ENCODE data around the gene NOS1AP. TPM values are rescaled to one million over a fixed set of nuclear protein-coding genes. Genes with fewer than 3 reads are reported as not detected.

The NOS1AP gene
- total and polyA plus RNA-seq, 2 donors (not counting 3 experiments of a cell fraction or from before 2014, with no cell fraction given): 1.3 to 5.4 TPM

DNA sequence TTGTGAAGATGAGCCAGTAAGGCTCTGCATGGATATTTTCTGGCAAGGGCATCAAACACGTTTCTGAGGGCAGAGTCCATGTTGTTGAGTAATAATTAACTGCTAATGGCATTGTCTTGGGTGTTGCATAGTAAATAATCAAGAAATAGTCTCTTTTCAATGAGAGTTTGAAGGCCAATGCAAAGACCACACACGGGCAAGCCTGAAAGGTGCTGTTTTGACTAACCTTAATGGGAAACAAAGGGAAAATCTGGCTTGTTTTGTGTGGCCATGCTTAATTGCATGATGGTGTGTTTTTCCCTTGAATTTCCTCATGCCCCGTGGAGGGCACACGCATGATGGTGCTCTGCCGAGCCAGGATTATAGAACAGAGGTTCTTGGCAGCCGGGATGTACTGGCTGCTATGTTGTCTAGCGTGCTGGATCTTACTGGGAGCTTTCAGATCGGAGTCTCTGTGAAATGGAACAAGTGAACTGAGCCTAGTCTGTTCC, 127.6 kb downstream of the NOS1AP start:
- Histone ChIP-seq H2AFZ (ENCODE audit: low read depth, low read length) (no peak overlapping the region), H3K4me1 (ENCODE audit: control insufficient read depth, extremely low read depth, insufficient read depth, low read length) (peaks cover 25% of the 10 kb centered on the region), H3K4me2 (ENCODE audit: insufficient read depth, low read length) (no peak overlapping the region), H3K4me3 (replicated peaks in 1 of 3; ENCODE audit: insufficient read depth in 1 of 3, low read depth in 1 of 3, low read length in 3 of 3) (no peak overlapping the region), H4K20me1 (replicated peaks; ENCODE audit: control insufficient read depth, extremely low read depth, insufficient read depth, low read length) (no peaks in the 10 kb centered on the region), H3K79me2 (ENCODE audit: control insufficient read depth, insufficient read depth, low read length) (no peaks in the 10 kb centered on the region), H3K9me1 (replicated peaks; ENCODE audit: control insufficient read depth, extremely low read depth, insufficient read depth, low read length) (no peaks in the 10 kb centered on the region), H3K9me3 (replicated peaks; ENCODE audit: control insufficient read depth, insufficient read depth, low read length) (no peaks in the 10 kb centered on the region), H3K27me3 (ENCODE audit: control insufficient read depth in 2 of 2, insufficient read depth in 2 of 2, low read length in 2 of 2) (no peaks in the 10 kb centered on the region), H3K27ac (ENCODE audit: insufficient read depth, low read depth, low read length) (no peak overlapping the region), H3K36me3 (ENCODE audit: control insufficient read depth in 2 of 2, extremely low read depth in 1 of 2, insufficient read depth in 2 of 2, low read length in 2 of 2) (no peaks in the 10 kb centered on the region), H3K9ac (replicated peaks; ENCODE audit: extremely low read depth, insufficient read depth, low read length) (no peak overlapping the region)
- FAIRE-seq: no peak
- no TSS peak for BruUV-seq (replicated peaks)
- DNase-seq (ENCODE audit: low read depth, low spot score): no peak
- ChIA-PET POLR2A (no interaction called here), CTCF (no interaction called here)
- TF ChIP-seq POLR2AphosphoS5 (IDR thresholded peaks at IDR 0.05; ENCODE audit: insufficient read depth, low read depth, low read length) (no peak), FOS (IDR thresholded peaks at IDR 0.05; ENCODE audit: borderline replicate concordance, insufficient read depth, low read length) (no peak), GATA2 (IDR thresholded peaks at IDR 0.05; ENCODE audit: insufficient read depth, insufficient read length, low read depth, low read length) (no peak), JUN (IDR thresholded peaks at IDR 0.05; ENCODE audit: borderline replicate concordance, insufficient read depth, insufficient read length, low read depth) (no peak), EZH2 (IDR thresholded peaks at IDR 0.05; ENCODE audit: borderline replicate concordance, low read depth, low read length, severe bottlenecking) (no peak), MYC (IDR thresholded peaks at IDR 0.05; ENCODE audit: low read depth, low read length) (no peak), POLR2A (IDR thresholded peaks at IDR 0.05; ENCODE audit: low read depth, low read length) (no peak)
- TF ChIP-seq, protein P1, sequence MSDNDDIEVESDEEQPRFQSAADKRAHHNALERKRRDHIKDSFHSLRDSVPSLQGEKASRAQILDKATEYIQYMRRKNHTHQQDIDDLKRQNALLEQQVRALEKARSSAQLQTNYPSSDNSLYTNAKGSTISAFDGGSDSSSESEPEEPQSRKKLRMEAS (IDR thresholded peaks at IDR 0.05; ENCODE audit: insufficient read depth, insufficient read length): no peak
- TF ChIP-seq, protein P2, sequence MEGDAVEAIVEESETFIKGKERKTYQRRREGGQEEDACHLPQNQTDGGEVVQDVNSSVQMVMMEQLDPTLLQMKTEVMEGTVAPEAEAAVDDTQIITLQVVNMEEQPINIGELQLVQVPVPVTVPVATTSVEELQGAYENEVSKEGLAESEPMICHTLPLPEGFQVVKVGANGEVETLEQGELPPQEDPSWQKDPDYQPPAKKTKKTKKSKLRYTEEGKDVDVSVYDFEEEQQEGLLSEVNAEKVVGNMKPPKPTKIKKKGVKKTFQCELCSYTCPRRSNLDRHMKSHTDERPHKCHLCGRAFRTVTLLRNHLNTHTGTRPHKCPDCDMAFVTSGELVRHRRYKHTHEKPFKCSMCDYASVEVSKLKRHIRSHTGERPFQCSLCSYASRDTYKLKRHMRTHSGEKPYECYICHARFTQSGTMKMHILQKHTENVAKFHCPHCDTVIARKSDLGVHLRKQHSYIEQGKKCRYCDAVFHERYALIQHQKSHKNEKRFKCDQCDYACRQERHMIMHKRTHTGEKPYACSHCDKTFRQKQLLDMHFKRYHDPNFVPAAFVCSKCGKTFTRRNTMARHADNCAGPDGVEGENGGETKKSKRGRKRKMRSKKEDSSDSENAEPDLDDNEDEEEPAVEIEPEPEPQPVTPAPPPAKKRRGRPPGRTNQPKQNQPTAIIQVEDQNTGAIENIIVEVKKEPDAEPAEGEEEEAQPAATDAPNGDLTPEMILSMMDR (IDR thresholded peaks at IDR 0.05; ENCODE audit: extremely low read depth in 1 of 2, insufficient read depth in 1 of 2, low read depth in 1 of 2, low read length in 2 of 2): no peak
- dilution Hi-C loops (cut with MboI; ENCODE audit: extremely low pct_ligation_motif_present, low sequenced_read_pairs): no loop called here
- intact Hi-C loops (cut with micrococcal nuclease): loop anchor here (10.0 kb wide), 1 partner anchor 122 kb away; no protein-coding TSS in a partner anchor
